ENCODE data around the gene KRT83.

KRT83 gene

GRCh38 chr12:52327052-52327829 is 6.0 kb upstream of the KRT83 start:
- peak overlapping the region; percentile 74 for H3K4me2 ChIP-seq (ENCODE audit: low read length)
- H3K27me3 ChIP-seq (ENCODE audit: low read depth, low read length) = peaks cover 35% of the 10 kb centered on the region
- H3K27ac ChIP-seq (ENCODE audit: low read length) = no peak overlapping the region
- no peak overlapping the region for H3K9ac ChIP-seq (ENCODE audit: low read length)
- H3K4me3 ChIP-seq (ENCODE audit: low read length) = peak overlapping the region; percentile 51
- peaks cover 15% of the 10 kb centered on the region for H3K4me1 ChIP-seq (ENCODE audit: low read length)
- H3K9me3 ChIP-seq (ENCODE audit: insufficient read depth, low read length) = no peaks in the 10 kb centered on the region
- TF ChIP-seq EZH2phosphoT487 (IDR thresholded peaks at IDR 0.05; ENCODE audit: low read depth) (no peak), CTCF (IDR thresholded peaks at IDR 0.05; ENCODE audit: low read depth, low read length) (peak; percentile 99)
- H3K79me2 ChIP-seq (ENCODE audit: low read length) = no peaks in the 10 kb centered on the region
- H2AFZ ChIP-seq (ENCODE audit: low read depth, low read length) = peak overlapping the region; percentile 40; the same call in 1 of the 2 replicates
- H3K36me3 ChIP-seq (replicated peaks; ENCODE audit: low read depth, low read length) = no peaks in the 10 kb centered on the region
- no peaks in the 10 kb centered on the region for H4K20me1 ChIP-seq (ENCODE audit: insufficient read depth, low read length)

- TF ChIP-seq CTCF (IDR thresholded peaks at IDR 0.05; ENCODE audit: low read depth, low read length) = no peak
- TF ChIP-seq EZH2phosphoT487 (IDR thresholded peaks at IDR 0.05; ENCODE audit: low read depth) = no peak
- Histone ChIP-seq H3K9ac (ENCODE audit: low read length) (no peak overlapping the region), H3K4me1 (ENCODE audit: low read length) (peaks cover 15% of the 10 kb centered on the region), H3K27me3 (ENCODE audit: low read depth, low read length) (peaks cover 52% of the 10 kb centered on the region), H3K9me3 (ENCODE audit: insufficient read depth, low read length) (no peaks in the 10 kb centered on the region), H4K20me1 (ENCODE audit: insufficient read depth, low read length) (no peaks in the 10 kb centered on the region), H2AFZ (ENCODE audit: low read depth, low read length) (no peak overlapping the region), H3K36me3 (replicated peaks; ENCODE audit: low read depth, low read length) (no peaks in the 10 kb centered on the region), H3K4me3 (ENCODE audit: low read length) (no peak overlapping the region), H3K27ac (ENCODE audit: low read length) (no peak overlapping the region), H3K4me2 (ENCODE audit: low read length) (no peak overlapping the region), H3K79me2 (ENCODE audit: low read length) (no peaks in the 10 kb centered on the region)
Measured at GRCh38 chr12:52324153-52324444, 2.9 kb upstream of the KRT83 start.

GRCh38 chr12:52323416-52324152 is 2.4 kb upstream of the KRT83 start:
- no peaks in the 10 kb centered on the region for H4K20me1 ChIP-seq (ENCODE audit: insufficient read depth, low read length)
- no peaks in the 10 kb centered on the region for H3K36me3 ChIP-seq (replicated peaks; ENCODE audit: low read depth, low read length)
- H3K27ac ChIP-seq (ENCODE audit: low read length) = no peak overlapping the region
- no peak overlapping the region for H2AFZ ChIP-seq (ENCODE audit: low read depth, low read length)
- no peak overlapping the region for H3K4me3 ChIP-seq (ENCODE audit: low read length)
- no peak overlapping the region for H3K9ac ChIP-seq (ENCODE audit: low read length)
- H3K4me1 ChIP-seq (ENCODE audit: low read length) = peaks cover 15% of the 10 kb centered on the region
- H3K27me3 ChIP-seq (ENCODE audit: low read depth, low read length) = peaks cover 52% of the 10 kb centered on the region
- H3K9me3 ChIP-seq (ENCODE audit: insufficient read depth, low read length) = no peaks in the 10 kb centered on the region
- TF ChIP-seq CTCF (IDR thresholded peaks at IDR 0.05; ENCODE audit: low read depth, low read length) (no peak), EZH2phosphoT487 (IDR thresholded peaks at IDR 0.05; ENCODE audit: low read depth) (no peak)
- H3K79me2 ChIP-seq (ENCODE audit: low read length) = no peaks in the 10 kb centered on the region
- H3K4me2 ChIP-seq (ENCODE audit: low read length) = no peak overlapping the region

GRCh38 chr12:52323001-52323400 is 1.8 kb upstream of the KRT83 start:
- Histone ChIP-seq H2AFZ (ENCODE audit: low read depth, low read length) (no peak overlapping the region), H3K79me2 (ENCODE audit: low read length) (no peaks in the 10 kb centered on the region), H3K4me3 (ENCODE audit: low read length) (no peak overlapping the region), H3K36me3 (replicated peaks; ENCODE audit: low read depth, low read length) (no peaks in the 10 kb centered on the region), H3K4me1 (ENCODE audit: low read length) (peaks cover 12% of the 10 kb centered on the region), H3K27ac (ENCODE audit: low read length) (no peak overlapping the region), H3K4me2 (ENCODE audit: low read length) (no peak overlapping the region), H3K9me3 (ENCODE audit: insufficient read depth, low read length) (no peaks in the 10 kb centered on the region), H3K27me3 (ENCODE audit: low read depth, low read length) (peaks cover 52% of the 10 kb centered on the region), H4K20me1 (ENCODE audit: insufficient read depth, low read length) (no peaks in the 10 kb centered on the region), H3K9ac (ENCODE audit: low read length) (no peak overlapping the region)
- TF ChIP-seq CTCF (IDR thresholded peaks at IDR 0.05; ENCODE audit: low read depth, low read length) (no peak), EZH2phosphoT487 (IDR thresholded peaks at IDR 0.05; ENCODE audit: low read depth) (no peak)
